Mammary epithelial cell (primary cell): ENCODE measurements around the gene HHAT.

ENCODE experiments used
- EZH2 ChIP-seq: IDR thresholded peaks from 2 replicates; pipeline ENCODE4 v1.6.1; 2012; ENCODE audit warnings: low read length, inconsistent platforms, borderline replicate concordance
- TF ChIP-seq, protein P1 (sequence below), 2 donors: IDR thresholded peaks in 1 of 2; conservative IDR thresholded peaks in 1 of 2; 2 replicates each; pipeline ENCODE4 v1.5.1; 2011 to 2012; ENCODE audit warnings: inconsistent platforms in 2 of 2, low read length in 2 of 2, mild to moderate bottlenecking in 2 of 2, control low read depth in 1 of 2, low read depth in 1 of 2; ENCODE audit not compliant: insufficient read depth in 1 of 2; ENCODE audit errors: extremely low read depth in 1 of 2

DNA sequence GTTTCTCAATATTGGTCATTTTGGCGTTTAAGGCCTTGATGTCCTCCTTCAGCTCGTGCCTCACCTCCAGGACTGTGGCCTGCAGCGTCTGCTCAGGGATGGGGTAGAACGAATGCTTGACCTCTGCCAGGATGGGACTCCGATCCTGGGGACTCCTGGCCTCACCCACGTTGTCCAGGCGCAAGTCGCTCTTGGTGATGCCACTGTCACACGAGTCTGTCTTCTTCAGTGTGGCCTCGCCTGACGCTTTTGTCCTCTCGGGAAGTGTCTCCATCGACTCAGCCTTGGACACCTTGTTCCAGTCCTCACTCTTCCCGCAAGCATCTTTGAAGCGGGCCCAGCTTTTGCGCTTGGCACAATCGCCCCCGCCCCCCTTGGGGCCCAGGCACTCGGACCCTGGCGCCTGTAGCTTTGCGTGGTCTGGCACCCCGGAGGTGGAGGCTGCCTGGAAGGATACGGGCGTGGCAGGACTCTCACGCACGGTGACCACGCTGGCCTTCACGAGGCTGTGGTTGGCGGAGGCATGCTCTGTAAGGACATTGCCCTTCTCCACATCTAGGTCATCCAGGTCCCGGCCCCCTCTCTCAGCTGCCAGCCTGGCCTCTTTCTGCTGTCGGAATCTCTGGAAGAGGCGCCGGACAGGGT is 354.8 kb downstream of the HHAT start:
- TF ChIP-seq, protein P1, sequence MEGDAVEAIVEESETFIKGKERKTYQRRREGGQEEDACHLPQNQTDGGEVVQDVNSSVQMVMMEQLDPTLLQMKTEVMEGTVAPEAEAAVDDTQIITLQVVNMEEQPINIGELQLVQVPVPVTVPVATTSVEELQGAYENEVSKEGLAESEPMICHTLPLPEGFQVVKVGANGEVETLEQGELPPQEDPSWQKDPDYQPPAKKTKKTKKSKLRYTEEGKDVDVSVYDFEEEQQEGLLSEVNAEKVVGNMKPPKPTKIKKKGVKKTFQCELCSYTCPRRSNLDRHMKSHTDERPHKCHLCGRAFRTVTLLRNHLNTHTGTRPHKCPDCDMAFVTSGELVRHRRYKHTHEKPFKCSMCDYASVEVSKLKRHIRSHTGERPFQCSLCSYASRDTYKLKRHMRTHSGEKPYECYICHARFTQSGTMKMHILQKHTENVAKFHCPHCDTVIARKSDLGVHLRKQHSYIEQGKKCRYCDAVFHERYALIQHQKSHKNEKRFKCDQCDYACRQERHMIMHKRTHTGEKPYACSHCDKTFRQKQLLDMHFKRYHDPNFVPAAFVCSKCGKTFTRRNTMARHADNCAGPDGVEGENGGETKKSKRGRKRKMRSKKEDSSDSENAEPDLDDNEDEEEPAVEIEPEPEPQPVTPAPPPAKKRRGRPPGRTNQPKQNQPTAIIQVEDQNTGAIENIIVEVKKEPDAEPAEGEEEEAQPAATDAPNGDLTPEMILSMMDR (conservative IDR thresholded peaks at IDR 0.05 in 1 of 2, IDR thresholded peaks at IDR 0.05 in 1 of 2; ENCODE audit: extremely low read depth in 1 of 2, insufficient read depth in 1 of 2, low read depth in 1 of 2, low read length in 2 of 2): no peak
- no peak for TF ChIP-seq EZH2
